Measurements from ENCODE around the gene SOST.
A peak's percentile ranks its signal among the peaks of the same experiment; 100 is the strongest.

The SOST gene

GRCh38 chr17:43774304-43775250, 16.0 kb upstream of the SOST start:
- no peak for DNase-seq

GRCh38 chr17:43772877-43773648, 14.5 kb upstream of the SOST start:
- DNase-seq: peak; percentile 90

GRCh38 chr17:43771463-43771862, 12.9 kb upstream of the SOST start:
- no peak for DNase-seq

- no peak for DNase-seq
Observed at GRCh38 chr17:43770957-43771356, 12.4 kb upstream of the SOST start.

GRCh38 chr17:43769859-43770258, 11.3 kb upstream of the SOST start:
- no peak for DNase-seq

- DNase-seq: no peak
Observed at GRCh38 chr17:43769426-43769825, 10.8 kb upstream of the SOST start.

GRCh38 chr17:43768943-43769342, 10.4 kb upstream of the SOST start:
- no peak for DNase-seq

- peak; percentile 21 for DNase-seq
Observed at GRCh38 chr17:43768382-43768781, 9.8 kb upstream of the SOST start.

- DNase-seq: no peak
Observed at GRCh38 chr17:43767713-43768059, 9.1 kb upstream of the SOST start.

GRCh38 chr17:43767053-43767712, 8.6 kb upstream of the SOST start:
- no peak for DNase-seq

GRCh38 chr17:43766413-43767052, 7.9 kb upstream of the SOST start:
- peak; percentile 50 for DNase-seq

GRCh38 chr17:43760254-43760852, 1.8 kb upstream of the SOST start:
- peak; percentile 87 for DNase-seq

GRCh38 chr17:43759836-43760235, 1.2 kb upstream of the SOST start:
- DNase-seq: no peak

- no peak for DNase-seq
Observed at GRCh38 chr17:43758086-43758485, 505 bp downstream of the SOST start.

GRCh38 chr17:43757171-43757660, 1.4 kb downstream of the SOST start:
- no peak for DNase-seq

- DNase-seq: no peak
Observed at GRCh38 chr17:43756201-43756600, 2.4 kb downstream of the SOST start.

- no peak for DNase-seq
Observed at GRCh38 chr17:43755389-43755875, 3.2 kb downstream of the SOST start.

- DNase-seq: no peak
Observed at GRCh38 chr17:43754947-43755346, 3.6 kb downstream of the SOST start.

- no peak for DNase-seq
Observed at GRCh38 chr17:43753493-43754129, 5.0 kb downstream of the SOST start.

- no peak for DNase-seq
Observed at GRCh38 chr17:43750153-43750552, 8.4 kb downstream of the SOST start.

- no peak for DNase-seq
Observed at GRCh38 chr17:43745541-43745940, 13.1 kb downstream of the SOST start.

GRCh38 chr17:43741636-43742035, 17.0 kb downstream of the SOST start:
- DNase-seq: no peak

Measured in hematopoietic multipotent progenitor cell treated with erythropoietin and hydrocortisone succinate and interleukin-3 and kit ligand, for 8 days (in vitro differentiated cells).